Gastrocnemius medialis (tissue), 4 donors: ENCODE data around the gene NSD2.

Source experiments
- CTCF ChIP-seq, 5 experiments: fragments of 450-650 bp in 3 of 5; fragments of 200-600 bp in 2 of 5; sonication (generic) in 2 of 5; IDR thresholded peaks in 4 of 5; conservative IDR thresholded peaks in 1 of 5; 1 replicate in 4 of 5; 2 replicates in 1 of 5; pipeline ENCODE4 v1.5.1; 2016 to 2019; ENCODE audit warnings: antibody characterized with exemption in 5 of 5, mild to moderate bottlenecking in 3 of 5, moderate library complexity in 3 of 5
- POLR2A ChIP-seq, 2 donors: fragments of 450-650 bp; IDR thresholded peaks; one replicate each; pipeline ENCODE4 v1.6.1; 2017; ENCODE audit warnings: antibody characterized with exemption in 2 of 2, mild to moderate bottlenecking in 2 of 2, moderate library complexity in 2 of 2

DNA sequence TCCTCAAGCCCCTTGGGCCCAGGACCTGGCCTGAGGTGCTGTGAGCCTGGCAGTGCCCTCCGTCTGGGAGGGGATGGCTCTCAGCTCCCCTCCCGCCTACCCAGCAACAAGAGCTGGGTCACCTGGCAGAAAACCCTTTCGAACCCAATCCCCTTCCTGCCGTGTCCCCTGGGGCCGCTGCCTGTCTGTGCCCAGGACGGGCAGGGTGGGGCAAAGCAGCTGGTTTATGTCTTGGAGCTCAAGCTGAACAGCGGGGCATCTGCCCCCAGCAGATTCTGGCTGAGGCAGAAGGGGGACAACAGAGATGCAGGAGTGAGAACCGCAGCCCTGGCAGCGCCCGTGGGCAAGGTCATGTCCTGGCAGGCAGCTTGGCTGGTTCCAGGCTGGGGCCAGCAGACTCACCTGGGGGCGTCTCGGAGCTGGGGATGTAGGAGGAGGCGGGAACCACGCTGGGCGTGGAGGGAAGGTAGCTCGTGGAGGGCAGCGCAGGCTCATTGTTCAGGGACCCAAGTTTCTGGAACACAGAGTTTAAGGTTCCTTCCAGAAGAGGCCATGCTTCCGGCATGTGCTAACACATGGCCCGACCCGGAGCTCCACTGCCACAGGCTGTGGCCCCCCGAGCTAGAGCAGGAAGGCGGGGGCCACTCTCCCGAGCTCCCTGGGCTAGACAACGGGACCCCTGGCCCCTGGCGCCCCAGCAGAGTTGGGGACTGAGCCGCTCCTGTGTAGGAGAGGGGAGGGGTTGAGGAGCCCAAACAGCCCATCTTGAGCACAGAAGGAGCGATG is 113.4 kb downstream of the NSD2 start:
- no peak for TF ChIP-seq POLR2A (IDR thresholded peaks at IDR 0.05)
- TF ChIP-seq CTCF (IDR thresholded peaks at IDR 0.05 in 4 of 5, conservative IDR thresholded peaks at IDR 0.05 in 1 of 5), result no peak
